ENCODE measurements around the gene CCDC15. TPM values are rescaled to one million over a fixed set of nuclear protein-coding genes. Genes with fewer than 3 reads are reported as not detected.

Gene CCDC15
- total RNA-seq, 5 donors from 2014 or later (not counting 1 experiment from before 2014, with no cell fraction given) = 1.4 to 3.4 (median 2.1) TPM

DNA sequence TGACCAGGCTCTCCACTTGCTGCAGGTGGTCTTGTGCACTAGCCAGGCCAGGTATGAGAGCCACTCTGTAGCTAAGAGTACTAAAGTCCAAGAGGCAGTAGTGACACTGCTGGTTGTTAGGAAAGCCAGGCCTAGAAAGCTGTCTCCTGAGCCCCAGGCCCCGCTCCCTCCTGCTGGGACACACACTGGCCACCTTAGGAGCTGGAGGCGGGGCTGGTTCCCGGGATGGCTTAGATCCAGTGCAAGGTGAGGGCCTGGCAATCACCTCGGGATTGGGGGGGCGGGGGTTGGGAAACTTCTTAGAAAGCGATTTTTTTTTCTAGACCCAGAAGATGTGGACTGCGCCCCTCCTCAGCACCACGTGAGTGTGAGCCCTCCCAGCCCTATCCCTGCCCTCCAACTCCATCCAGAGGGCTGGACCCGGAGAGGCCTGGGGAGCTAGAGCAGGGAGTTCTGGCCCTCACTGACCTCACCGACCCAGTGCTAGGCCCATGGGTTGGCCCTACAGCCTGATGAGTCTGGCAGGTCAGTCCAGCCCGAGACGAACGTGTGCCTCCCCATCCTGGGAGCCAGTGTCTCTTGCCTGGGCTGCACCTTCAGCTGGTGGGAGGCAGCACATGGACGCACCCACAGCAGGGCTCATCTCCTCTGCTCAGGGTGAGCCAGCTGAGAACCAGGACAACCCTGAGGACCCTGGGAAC lies 127.2 kb downstream of the CCDC15 start:
- Histone ChIP-seq H3K9me3 (no peaks in the 10 kb centered on the region), H3K36me3 (ENCODE audit: control insufficient read depth in 2 of 2, extremely low read depth in 1 of 2, insufficient read depth in 1 of 2, low read length in 1 of 2) (no peaks in the 10 kb centered on the region), H3K27me3 (replicated peaks in 1 of 2; ENCODE audit: control insufficient read depth in 2 of 2, extremely low read depth in 1 of 2, insufficient read depth in 2 of 2, low read length in 1 of 2) (peaks cover 0 to 18% of the 10 kb centered on the region in 2 experiments), H3K27ac (ENCODE audit: low read length) (no peak overlapping the region), H3K4me3 (ENCODE audit: control insufficient read depth in 1 of 2, extremely low read depth in 1 of 2, low read length in 1 of 2) (no peak overlapping the region), H3K4me1 (ENCODE audit: control insufficient read depth in 1 of 2, extremely low read depth in 1 of 2, insufficient read depth in 2 of 2, low read length in 2 of 2) (no peaks in the 10 kb centered on the region)
- peaks cover 6 to 22% of the 10 kb centered on the region in 2 donors for H3K27me3 Mint-ChIP-seq
- no peaks in the 10 kb centered on the region for H3K9me3 Mint-ChIP-seq
- H3K36me3 Mint-ChIP-seq = no peaks in the 10 kb centered on the region
- no peaks in the 10 kb centered on the region for H3K4me1 Mint-ChIP-seq
- CTCF ChIA-PET = no interaction called here
- no peak overlapping the region for H3K27ac Mint-ChIP-seq
- POLR2A ChIA-PET = interaction anchor here in 1 of 2 donors (0.7 kb wide), 1 partner anchor 20 kb away, joined by 3 read pairs; no protein-coding TSS in a partner anchor
- ATAC-seq (replicated peaks in 1 of 4) (no peak), DNase-seq (no peak)
- H3K4me3 Mint-ChIP-seq = no peak overlapping the region
- WGBS (ENCODE audit: insufficient coverage) = 89% methylated on average over 9 of the region's 14 CpGs

DNA sequence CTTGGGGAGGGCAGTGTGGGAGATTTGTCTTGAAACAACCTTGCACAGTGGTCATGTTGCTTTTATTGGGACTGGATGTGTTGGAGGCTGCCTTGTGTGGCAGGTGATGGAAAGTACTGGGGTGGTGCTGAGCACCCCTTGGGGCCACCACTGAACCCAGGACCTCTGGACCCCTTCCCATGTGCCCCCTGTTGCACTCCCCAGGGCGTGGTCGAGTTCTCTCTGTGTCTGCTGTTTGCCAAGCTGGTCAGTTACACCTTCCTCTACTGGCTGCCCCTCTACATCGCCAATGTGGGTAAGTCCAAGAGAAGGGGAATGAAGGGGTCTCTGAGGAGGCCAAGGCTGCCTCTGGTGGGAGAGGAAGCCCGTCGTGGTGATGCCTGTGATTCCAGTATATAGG lies 128.0 kb downstream of the CCDC15 start:
- H3K27me3 Mint-ChIP-seq = peaks cover 6 to 20% of the 10 kb centered on the region in 2 donors
- ChIA-PET POLR2A (no interaction called here), CTCF (interaction anchor here in 1 of 2 donors (0.6 to 0.9 kb wide), 2 partner anchors 58 to 273 kb away, joined by 3 to 7 read pairs; no protein-coding TSS in a partner anchor)
- DNase-seq = no peak
- H3K9me3 Mint-ChIP-seq = no peaks in the 10 kb centered on the region
- H3K27ac Mint-ChIP-seq = no peak overlapping the region
- ATAC-seq (replicated peaks in 1 of 4) = no peak
- Histone ChIP-seq H3K36me3 (ENCODE audit: control insufficient read depth in 2 of 2, extremely low read depth in 1 of 2, insufficient read depth in 1 of 2, low read length in 1 of 2) (no peaks in the 10 kb centered on the region), H3K4me3 (ENCODE audit: control insufficient read depth in 1 of 2, extremely low read depth in 1 of 2, low read length in 1 of 2) (no peak overlapping the region), H3K27me3 (replicated peaks in 1 of 2; ENCODE audit: control insufficient read depth in 2 of 2, extremely low read depth in 1 of 2, insufficient read depth in 2 of 2, low read length in 1 of 2) (peaks cover 0 to 11% of the 10 kb centered on the region in 2 experiments), H3K9me3 (no peaks in the 10 kb centered on the region), H3K27ac (ENCODE audit: low read length) (no peak overlapping the region), H3K4me1 (ENCODE audit: control insufficient read depth in 1 of 2, extremely low read depth in 1 of 2, insufficient read depth in 2 of 2, low read length in 2 of 2) (no peaks in the 10 kb centered on the region)
- no peak overlapping the region for H3K4me3 Mint-ChIP-seq
- no peaks in the 10 kb centered on the region for H3K36me3 Mint-ChIP-seq
- H3K4me1 Mint-ChIP-seq = no peaks in the 10 kb centered on the region
- no CpG with 5 or more reads among the region's 5 CpGs for WGBS (ENCODE audit: insufficient coverage)

DNA sequence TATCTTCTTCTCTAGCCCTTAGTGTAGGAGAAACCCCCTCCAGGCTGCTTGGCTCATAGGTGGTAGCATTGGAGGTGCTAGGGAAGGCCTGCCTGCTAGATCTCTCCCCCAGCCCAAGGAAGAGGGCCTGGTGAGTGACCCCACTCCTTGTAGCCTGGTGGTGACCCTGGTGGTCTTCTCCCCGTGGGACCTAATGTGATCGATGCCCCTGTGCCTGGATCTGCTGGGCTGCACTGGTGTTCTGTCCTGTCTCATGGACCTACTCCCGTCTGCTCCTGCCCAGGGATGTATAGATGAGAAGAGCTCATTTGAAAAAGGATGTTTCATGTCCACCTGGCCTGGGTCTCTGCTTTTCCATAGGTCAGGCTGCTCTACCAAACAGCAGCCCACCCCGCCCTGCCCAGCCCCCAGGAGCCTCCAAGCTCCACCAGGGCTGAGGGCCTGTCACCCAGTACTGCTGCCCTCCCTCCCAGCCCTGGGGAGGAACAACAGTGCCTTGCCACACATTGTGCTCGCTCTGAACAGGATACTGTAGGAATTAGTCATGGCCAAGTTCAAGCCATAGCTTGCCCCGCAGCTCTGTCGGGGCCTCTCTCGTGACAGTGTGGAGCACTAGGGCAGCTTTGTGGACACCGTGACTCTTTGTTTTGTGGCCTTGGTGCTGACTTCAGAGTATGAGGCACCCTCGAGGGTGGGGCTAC lies 128.8 kb downstream of the CCDC15 start:
- Mint-ChIP-seq H3K27ac (no peak overlapping the region), H3K36me3 (no peaks in the 10 kb centered on the region), H3K4me1 (no peaks in the 10 kb centered on the region), H3K9me3 (no peaks in the 10 kb centered on the region), H3K27me3 (peaks cover 6 to 17% of the 10 kb centered on the region in 2 donors), H3K4me3 (no peak overlapping the region)
- H3K4me1 ChIP-seq (ENCODE audit: control insufficient read depth in 1 of 2, extremely low read depth in 1 of 2, insufficient read depth in 2 of 2, low read length in 2 of 2) = no peaks in the 10 kb centered on the region
- H3K27ac ChIP-seq (ENCODE audit: low read length) = no peak overlapping the region
- ATAC-seq (replicated peaks in 1 of 4) = no peak
- no peak for DNase-seq
- peaks cover 0 to 11% of the 10 kb centered on the region in 2 experiments for H3K27me3 ChIP-seq (replicated peaks in 1 of 2; ENCODE audit: control insufficient read depth in 2 of 2, extremely low read depth in 1 of 2, insufficient read depth in 2 of 2, low read length in 1 of 2)
- H3K36me3 ChIP-seq (ENCODE audit: control insufficient read depth in 2 of 2, extremely low read depth in 1 of 2, insufficient read depth in 1 of 2, low read length in 1 of 2) = no peaks in the 10 kb centered on the region
- H3K4me3 ChIP-seq (ENCODE audit: control insufficient read depth in 1 of 2, extremely low read depth in 1 of 2, low read length in 1 of 2) = no peak overlapping the region
- ChIA-PET POLR2A (no interaction called here), CTCF (interaction anchor here in 1 of 2 donors (0.6 to 0.9 kb wide), 2 partner anchors 57 to 272 kb away, joined by 3 to 7 read pairs; no protein-coding TSS in a partner anchor)
- WGBS (ENCODE audit: insufficient coverage) = 72% methylated on average over 10 of the region's 10 CpGs
- H3K9me3 ChIP-seq = no peaks in the 10 kb centered on the region

DNA sequence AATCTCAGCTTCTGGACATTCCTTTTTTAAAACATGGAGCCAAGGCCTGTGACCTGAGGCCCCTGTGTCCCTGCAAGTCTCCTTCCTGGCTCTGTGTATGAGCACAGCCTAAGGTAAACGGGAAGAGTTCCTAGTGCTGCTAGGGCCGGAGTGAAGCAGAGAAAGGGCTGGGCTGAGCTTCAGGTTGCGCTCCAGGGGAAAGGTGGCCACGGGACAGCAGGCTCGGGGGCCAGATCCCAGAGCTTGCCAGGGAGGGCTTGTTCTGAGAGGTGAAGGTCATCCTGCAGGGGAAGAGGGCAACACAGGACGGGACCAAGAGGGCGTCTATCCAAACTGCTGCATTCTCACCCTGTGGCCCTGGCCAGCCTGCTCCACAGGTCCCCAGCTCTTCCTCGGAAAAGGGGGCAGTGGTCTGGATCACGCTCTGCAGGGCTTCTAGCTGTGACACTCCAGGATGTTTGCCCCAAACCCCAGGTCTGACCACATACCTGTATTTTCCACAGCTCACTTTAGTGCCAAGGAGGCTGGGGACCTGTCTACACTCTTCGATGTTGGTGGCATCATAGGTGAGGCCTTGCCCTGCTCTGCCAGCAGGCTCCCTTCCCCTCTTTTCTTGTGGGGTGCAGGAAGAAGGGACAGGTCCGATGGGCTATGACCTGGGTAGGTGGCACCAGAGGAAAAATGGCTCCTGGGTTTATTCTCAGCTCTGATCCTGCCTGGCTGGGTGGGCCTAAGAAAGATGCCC lies 129.5 kb downstream of the CCDC15 start:
- no peaks in the 10 kb centered on the region for H3K9me3 Mint-ChIP-seq
- DNase-seq = no peak
- no peaks in the 10 kb centered on the region for H3K36me3 Mint-ChIP-seq
- Histone ChIP-seq H3K27me3 (replicated peaks in 1 of 2; ENCODE audit: control insufficient read depth in 2 of 2, extremely low read depth in 1 of 2, insufficient read depth in 2 of 2, low read length in 1 of 2) (peaks cover 0 to 11% of the 10 kb centered on the region in 2 experiments), H3K4me1 (ENCODE audit: control insufficient read depth in 1 of 2, extremely low read depth in 1 of 2, insufficient read depth in 2 of 2, low read length in 2 of 2) (no peaks in the 10 kb centered on the region), H3K9me3 (no peaks in the 10 kb centered on the region), H3K27ac (ENCODE audit: low read length) (no peak overlapping the region), H3K36me3 (ENCODE audit: control insufficient read depth in 2 of 2, extremely low read depth in 1 of 2, insufficient read depth in 1 of 2, low read length in 1 of 2) (no peaks in the 10 kb centered on the region), H3K4me3 (ENCODE audit: control insufficient read depth in 1 of 2, extremely low read depth in 1 of 2, low read length in 1 of 2) (no peak overlapping the region)
- H3K4me3 Mint-ChIP-seq = no peak overlapping the region
- CTCF ChIA-PET = interaction anchor here in 1 of 2 donors (0.5 kb wide), 1 partner anchor 184 kb away, joined by 3 read pairs; no protein-coding TSS in a partner anchor
- H3K27ac Mint-ChIP-seq = no peak overlapping the region
- ATAC-seq (replicated peaks in 1 of 4) = no peak
- peaks cover under 1 to 11% of the 10 kb centered on the region in 2 donors for H3K27me3 Mint-ChIP-seq
- WGBS (ENCODE audit: insufficient coverage) = 83% methylated on average over 7 of the region's 11 CpGs
- H3K4me1 Mint-ChIP-seq = no peaks in the 10 kb centered on the region
- POLR2A ChIA-PET = no interaction called here

DNA sequence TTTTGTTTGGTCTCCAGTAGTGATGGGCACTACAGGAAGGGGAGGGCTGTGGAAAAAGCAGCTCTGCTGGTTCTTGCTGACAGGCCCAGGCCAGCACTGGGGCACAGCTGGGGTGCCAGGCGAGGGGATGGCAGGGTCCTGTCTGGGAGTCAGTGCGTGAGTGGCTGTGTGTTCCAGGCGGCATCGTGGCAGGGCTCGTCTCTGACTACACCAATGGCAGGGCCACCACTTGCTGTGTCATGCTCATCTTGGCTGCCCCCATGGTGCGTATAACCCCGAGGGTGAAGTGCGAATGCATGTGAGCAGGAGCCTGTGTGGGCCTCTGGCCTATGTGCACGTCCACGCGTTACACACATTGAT lies 130.0 kb downstream of the CCDC15 start:
- ChIA-PET POLR2A (no interaction called here), CTCF (no interaction called here)
- Histone ChIP-seq H3K36me3 (ENCODE audit: control insufficient read depth in 2 of 2, extremely low read depth in 1 of 2, insufficient read depth in 1 of 2, low read length in 1 of 2) (no peaks in the 10 kb centered on the region), H3K27ac (ENCODE audit: low read length) (no peak overlapping the region), H3K4me1 (ENCODE audit: control insufficient read depth in 1 of 2, extremely low read depth in 1 of 2, insufficient read depth in 2 of 2, low read length in 2 of 2) (no peaks in the 10 kb centered on the region), H3K9me3 (no peaks in the 10 kb centered on the region), H3K27me3 (replicated peaks in 1 of 2; ENCODE audit: control insufficient read depth in 2 of 2, extremely low read depth in 1 of 2, insufficient read depth in 2 of 2, low read length in 1 of 2) (peaks cover 0 to 11% of the 10 kb centered on the region in 2 experiments), H3K4me3 (ENCODE audit: control insufficient read depth in 1 of 2, extremely low read depth in 1 of 2, low read length in 1 of 2) (no peak overlapping the region)
- 88% methylated on average over 11 of the region's 11 CpGs for WGBS (ENCODE audit: insufficient coverage)
- peaks cover 0 to 9% of the 10 kb centered on the region in 2 donors for H3K27me3 Mint-ChIP-seq
- no peak for DNase-seq
- no peak overlapping the region for H3K4me3 Mint-ChIP-seq
- H3K27ac Mint-ChIP-seq = no peak overlapping the region
- no peaks in the 10 kb centered on the region for H3K36me3 Mint-ChIP-seq
- ATAC-seq (replicated peaks in 1 of 4) = no peak
- H3K9me3 Mint-ChIP-seq = no peaks in the 10 kb centered on the region
- H3K4me1 Mint-ChIP-seq = no peaks in the 10 kb centered on the region

DNA sequence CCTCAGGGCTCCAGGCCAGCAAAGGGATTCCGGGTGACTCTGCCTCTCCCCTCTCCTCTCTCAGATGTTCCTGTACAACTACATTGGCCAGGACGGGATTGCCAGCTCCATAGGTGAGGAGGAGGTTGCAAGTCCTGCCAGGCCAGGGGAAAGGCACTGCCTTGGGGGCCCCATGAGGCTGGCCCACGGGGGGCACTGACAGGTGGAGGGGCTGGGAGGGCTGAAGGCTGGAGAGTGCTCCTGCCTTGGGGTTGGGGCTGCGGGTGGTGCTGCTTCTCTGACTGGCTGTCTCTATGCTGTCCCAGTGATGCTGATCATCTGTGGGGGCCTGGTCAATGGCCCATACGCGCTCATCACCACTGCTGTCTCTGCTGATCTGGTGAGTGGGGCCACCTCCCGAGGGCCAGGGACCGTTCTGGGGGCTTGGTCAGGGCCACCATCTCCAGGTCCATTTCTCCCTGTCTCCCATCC lies 130.8 kb downstream of the CCDC15 start:
- no peak for DNase-seq
- H3K9me3 ChIP-seq = no peaks in the 10 kb centered on the region
- no peak for ATAC-seq (replicated peaks in 1 of 4)
- CTCF ChIA-PET = no interaction called here
- POLR2A ChIA-PET = no interaction called here
- Mint-ChIP-seq H3K27me3 (peaks cover 0 to 9% of the 10 kb centered on the region in 2 donors), H3K27ac (no peak overlapping the region), H3K36me3 (no peaks in the 10 kb centered on the region), H3K4me3 (no peak overlapping the region), H3K9me3 (no peaks in the 10 kb centered on the region), H3K4me1 (no peaks in the 10 kb centered on the region)
- H3K36me3 ChIP-seq (ENCODE audit: control insufficient read depth in 2 of 2, extremely low read depth in 1 of 2, insufficient read depth in 1 of 2, low read length in 1 of 2) = no peaks in the 10 kb centered on the region
- 93% methylated on average over 5 of the region's 8 CpGs for WGBS (ENCODE audit: insufficient coverage)
- H3K4me1 ChIP-seq (ENCODE audit: control insufficient read depth in 1 of 2, extremely low read depth in 1 of 2, insufficient read depth in 2 of 2, low read length in 2 of 2) = no peaks in the 10 kb centered on the region
- peaks cover 0 to 11% of the 10 kb centered on the region in 2 experiments for H3K27me3 ChIP-seq (replicated peaks in 1 of 2; ENCODE audit: control insufficient read depth in 2 of 2, extremely low read depth in 1 of 2, insufficient read depth in 2 of 2, low read length in 1 of 2)
- no peak overlapping the region for H3K27ac ChIP-seq (ENCODE audit: low read length)
- H3K4me3 ChIP-seq (ENCODE audit: control insufficient read depth in 1 of 2, extremely low read depth in 1 of 2, low read length in 1 of 2) = no peak overlapping the region
